Peyer's patch (tissue), 4 donors: ENCODE data around the gene STUM.

ENCODE experiments used
- POLR2A ChIP-seq, 2 donors: fragments of 450-650 bp; IDR thresholded peaks; one replicate each; pipeline ENCODE4 v1.5.1; 2017; ENCODE audit warnings: antibody characterized with exemption in 2 of 2, mild to moderate bottlenecking in 2 of 2, moderate library complexity in 2 of 2
- TF ChIP-seq, protein P1 (sequence below), 6 experiments: fragments of 450-650 bp in 4 of 6; fragments of 200-600 bp in 2 of 6; sonication (generic) in 1 of 6; IDR thresholded peaks; one replicate each; pipeline ENCODE4 v1.5.1; 2017 to 2019; ENCODE audit warnings: antibody characterized with exemption in 6 of 6, mild to moderate bottlenecking in 3 of 6, moderate library complexity in 1 of 6

- TF ChIP-seq, protein P1, sequence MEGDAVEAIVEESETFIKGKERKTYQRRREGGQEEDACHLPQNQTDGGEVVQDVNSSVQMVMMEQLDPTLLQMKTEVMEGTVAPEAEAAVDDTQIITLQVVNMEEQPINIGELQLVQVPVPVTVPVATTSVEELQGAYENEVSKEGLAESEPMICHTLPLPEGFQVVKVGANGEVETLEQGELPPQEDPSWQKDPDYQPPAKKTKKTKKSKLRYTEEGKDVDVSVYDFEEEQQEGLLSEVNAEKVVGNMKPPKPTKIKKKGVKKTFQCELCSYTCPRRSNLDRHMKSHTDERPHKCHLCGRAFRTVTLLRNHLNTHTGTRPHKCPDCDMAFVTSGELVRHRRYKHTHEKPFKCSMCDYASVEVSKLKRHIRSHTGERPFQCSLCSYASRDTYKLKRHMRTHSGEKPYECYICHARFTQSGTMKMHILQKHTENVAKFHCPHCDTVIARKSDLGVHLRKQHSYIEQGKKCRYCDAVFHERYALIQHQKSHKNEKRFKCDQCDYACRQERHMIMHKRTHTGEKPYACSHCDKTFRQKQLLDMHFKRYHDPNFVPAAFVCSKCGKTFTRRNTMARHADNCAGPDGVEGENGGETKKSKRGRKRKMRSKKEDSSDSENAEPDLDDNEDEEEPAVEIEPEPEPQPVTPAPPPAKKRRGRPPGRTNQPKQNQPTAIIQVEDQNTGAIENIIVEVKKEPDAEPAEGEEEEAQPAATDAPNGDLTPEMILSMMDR (IDR thresholded peaks at IDR 0.05) = no peak
- TF ChIP-seq POLR2A (IDR thresholded peaks at IDR 0.05) = no peak
These were observed 15.1 kb downstream of the STUM start for GRCh38 chr1:226563666-226564065.
